ENCODE measurements around the gene FOXO4.
"Not testable (repeated sequence)": the region's sequence is repeated elsewhere in the genome, so short reads cannot be mapped to it uniquely, and the experiment has no call there.

Gene FOXO4

DNA sequence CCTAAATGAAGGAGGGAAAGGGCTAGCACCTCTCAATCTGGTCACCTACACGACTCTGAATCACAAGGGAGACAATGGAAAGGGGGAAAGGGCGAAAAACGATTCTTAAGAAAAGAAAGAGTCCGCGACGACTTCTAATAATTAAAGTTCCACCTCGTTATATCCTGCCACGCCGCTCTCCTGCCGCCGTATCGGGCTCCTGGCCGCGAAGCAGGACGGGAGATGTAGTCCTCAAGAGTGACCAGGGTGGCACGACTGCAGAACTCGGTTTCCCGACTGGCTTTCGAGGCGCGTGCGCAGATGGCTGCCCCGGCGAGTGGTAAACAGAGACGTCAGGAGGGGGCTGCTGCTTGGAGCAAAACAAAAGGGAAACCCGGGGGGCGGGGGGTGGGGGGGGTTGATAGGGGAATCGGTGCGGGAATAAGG is at the start of gene FOXO4:
TSS of gene FOXO4 (plus strand) at position 297 of the 426 bp plus-strand sequence. CDS start 678 bp downstream, outside the sequence.
- peak; percentile 93 for DNase-seq

DNA sequence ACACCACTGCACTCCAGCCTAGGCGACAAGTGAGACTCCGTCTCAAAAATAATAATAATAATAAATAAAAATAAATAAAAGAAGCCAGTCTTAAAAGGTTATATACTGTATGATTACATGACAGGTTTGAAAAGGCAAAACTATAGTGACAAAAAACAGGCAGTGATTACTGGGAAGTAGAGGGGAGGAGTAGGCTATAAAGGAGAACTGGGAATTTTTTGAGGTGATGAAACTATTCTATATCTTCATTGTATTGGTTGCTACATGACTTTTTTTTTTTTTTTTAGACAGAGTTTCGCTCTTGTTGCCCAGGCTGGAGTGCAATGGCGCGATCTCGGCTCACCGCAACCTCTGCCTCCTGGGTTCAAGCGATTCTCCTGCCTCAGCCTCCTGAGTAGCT is 47.8 kb upstream of the FOXO4 start:
- DNase-seq, result not testable (repeated sequence)

DNA sequence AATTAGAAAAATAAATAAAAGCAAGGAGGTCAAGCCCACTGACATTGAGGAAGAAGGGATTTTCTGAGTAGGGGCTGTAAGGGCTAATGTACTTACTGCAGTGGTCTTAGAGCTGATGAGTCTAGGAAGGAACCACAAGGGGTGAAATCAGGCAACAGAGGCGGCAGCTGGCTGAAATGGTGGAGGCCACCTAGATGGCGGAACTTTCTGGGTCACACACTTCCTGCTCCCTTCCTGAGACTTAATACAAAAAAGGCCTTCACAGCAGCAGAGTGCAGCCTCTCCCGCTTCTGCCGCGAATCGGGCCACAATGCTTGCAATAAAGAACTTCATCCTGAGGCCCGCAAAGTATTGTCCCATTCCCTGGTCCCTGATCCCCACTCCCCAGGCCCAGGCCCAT is 42.9 kb upstream of the FOXO4 start:
- no peak for DNase-seq

DNA sequence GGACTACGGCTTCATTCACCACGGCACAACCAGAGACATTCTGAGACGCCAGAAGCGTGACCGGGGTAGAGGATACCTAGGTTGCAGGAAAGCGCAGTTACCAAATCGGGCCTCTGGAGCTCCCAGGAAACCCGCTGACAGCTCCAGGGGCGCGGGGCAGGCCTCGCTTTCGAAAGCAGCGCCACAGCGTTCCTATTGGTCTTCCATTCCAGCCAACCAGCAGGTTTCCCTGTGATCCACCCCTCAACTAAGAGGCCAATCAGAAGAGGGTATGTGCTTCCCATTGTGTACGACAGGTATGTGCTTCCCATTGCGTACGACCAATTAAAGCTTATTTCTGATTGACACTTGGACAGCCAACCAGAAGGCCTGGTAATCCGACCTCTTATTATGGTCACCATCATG is 42.4 kb upstream of the FOXO4 start:
- peak; percentile 31 for DNase-seq

- no peak for DNase-seq
Observed at GRCh38 chrX:71056867-71057266, 38.8 kb upstream of the FOXO4 start.

GRCh38 chrX:71057848-71058530 is 37.7 kb upstream of the FOXO4 start:
- DNase-seq, result no peak

GRCh38 chrX:71060127-71060526 is 35.5 kb upstream of the FOXO4 start:
- no peak for DNase-seq

DNA sequence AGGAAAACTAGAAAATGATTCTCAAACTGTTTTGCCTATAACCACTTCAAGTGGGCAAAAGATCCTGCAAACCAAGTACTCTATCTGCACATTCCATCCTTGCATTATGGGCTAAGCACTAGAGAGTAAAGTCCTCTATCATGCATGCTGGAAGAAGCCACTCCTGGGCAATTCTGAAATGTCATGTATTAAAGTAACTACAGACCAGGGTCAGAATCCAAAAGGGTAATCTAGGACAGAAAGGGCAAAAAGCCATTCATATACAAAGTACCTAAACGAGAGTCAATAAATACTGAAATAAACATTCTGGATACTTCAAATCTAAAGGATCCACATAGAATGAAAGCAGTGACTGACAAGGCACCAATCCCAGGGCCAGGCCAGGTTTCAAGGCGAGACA is 28.6 kb upstream of the FOXO4 start:
- DNase-seq, result no peak

- no peak for DNase-seq
Observed at GRCh38 chrX:71067712-71068043, 28.0 kb upstream of the FOXO4 start.

DNA sequence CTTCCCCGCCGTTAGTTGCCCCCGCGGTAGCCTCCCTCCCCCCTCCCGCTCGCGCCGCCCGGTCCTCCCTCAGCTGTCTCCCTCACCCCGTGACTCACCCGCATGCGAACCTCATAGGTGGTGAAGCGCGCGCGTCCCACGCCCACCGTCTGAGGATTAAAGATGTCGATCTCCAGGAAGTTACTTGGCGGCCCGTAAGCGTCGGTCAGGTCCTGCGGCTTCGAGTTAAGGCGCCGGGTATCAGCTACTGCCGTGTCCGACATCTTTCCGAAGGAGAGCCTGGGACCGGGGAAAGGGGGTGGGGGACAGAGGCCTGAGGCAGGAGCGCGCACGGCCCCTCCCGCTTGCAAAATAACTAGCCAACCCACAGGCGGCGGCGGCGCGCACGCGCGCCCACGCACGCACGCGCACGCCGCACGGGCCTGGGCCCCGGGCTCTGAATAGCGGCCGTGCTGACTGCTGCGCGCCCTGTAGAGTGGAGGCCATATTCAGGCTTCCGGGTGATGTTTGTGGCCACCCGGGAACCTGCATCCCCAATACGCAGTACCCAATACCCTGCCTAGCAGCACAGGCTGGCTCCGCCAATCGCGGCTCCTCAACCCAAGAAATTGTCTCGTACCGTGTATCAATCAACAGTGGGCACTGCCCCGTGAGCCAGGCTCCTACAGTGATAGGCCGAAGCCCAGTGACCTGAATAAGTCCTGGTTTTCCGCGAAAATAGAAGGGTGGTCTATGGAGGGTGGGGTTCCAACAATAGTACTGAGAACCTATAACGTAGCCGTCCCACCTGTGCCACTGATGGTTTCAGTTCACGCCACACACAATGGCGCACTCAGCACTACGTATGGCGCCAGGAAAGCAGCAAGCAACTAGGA is 27.4 kb upstream of the FOXO4 start, which contains the start of gene SNX12:
TSS of gene SNX12 (minus strand) at position 291 of the 875 bp plus-strand sequence. CDS start at position 263, 28 bp downstream.
- DNase-seq, result peak; percentile 95

DNA sequence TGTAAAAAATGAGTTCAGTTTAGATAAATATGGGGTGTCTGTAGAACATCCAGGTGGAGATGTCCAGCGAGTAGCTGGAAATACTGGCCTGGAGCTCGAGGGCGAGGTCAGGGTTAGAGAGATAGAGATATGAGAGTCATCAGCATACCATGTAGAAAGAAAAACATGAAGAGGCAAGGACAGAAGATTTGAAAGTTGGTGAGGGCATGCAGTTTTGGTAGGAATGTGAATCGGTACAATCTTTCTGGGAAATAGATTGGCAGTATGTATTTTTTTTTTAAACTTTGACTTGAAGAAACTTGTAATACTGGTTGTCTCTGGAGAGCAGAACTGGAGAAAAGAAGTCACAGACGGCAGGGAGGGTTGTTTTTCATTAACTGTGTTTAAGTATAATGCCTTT is 25.1 kb upstream of the FOXO4 start:
- DNase-seq, result no peak

GRCh38 chrX:71081330-71082123 is 14.1 kb upstream of the FOXO4 start:
- DNase-seq, result no peak

DNA sequence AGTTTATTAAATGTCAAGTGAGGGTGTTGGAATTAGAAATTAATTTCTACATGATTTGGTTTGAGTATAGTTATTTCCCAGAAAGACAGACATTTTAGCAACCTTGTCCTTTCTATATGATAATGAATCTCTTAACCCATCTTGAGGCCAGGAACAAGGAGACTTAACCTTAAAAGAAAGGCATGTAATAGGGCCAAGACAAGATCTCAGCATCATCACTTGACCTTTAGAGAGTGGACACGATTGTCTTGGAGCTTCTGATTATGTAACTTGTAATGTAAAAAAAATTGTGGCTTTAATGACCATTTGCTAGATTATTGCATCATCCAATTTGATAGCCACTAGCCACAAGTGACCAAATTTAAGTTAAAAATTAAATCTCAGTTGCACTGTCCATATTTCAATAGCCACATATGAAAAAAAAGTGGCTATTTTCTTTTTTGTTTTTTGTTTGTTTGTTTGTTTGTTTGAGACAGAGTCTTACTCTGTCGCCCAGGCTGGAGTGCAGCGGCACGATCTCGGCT is 13.5 kb upstream of the FOXO4 start:
- no peak for DNase-seq

GRCh38 chrX:71082822-71083221 is 12.8 kb upstream of the FOXO4 start:
- DNase-seq, result no peak

DNA sequence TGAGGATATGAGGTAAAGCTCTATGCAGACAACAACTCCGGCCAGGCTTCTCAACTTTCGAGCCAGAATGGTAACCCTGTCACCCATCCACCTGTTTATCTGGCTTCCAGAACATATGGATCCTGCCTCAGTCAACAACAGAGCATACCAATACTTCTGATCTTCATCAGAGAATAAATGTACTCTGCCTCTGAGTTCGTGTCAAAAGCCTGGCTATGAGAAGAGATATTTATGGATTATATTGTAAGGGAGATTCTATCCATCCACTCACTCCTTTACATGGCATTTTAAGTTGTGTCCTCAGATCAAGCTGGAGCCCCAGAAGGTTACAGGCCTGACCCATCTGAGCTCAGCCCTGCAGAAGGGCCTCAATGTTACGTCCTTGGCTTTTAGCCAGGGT is 9.8 kb upstream of the FOXO4 start:
- no peak for DNase-seq

DNA sequence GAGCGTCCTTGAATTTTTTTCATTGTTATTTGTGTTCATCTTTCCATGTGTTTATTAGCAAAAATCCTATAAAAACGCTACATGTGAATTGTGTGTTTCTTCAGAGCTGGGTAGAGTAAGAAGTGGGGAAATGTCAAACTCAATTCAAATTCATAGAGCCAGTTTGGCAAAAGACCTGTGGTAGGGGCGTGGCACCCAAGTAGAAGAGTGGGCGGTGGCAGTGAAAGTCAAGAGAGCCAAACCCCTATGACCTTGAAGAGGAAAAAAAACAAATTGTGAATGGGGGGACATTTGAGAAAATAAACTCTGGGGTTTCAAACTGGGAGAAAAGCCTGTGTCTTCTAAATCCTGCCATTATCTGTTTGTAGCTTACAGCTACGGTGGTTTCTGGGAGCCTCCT is 4.4 kb upstream of the FOXO4 start:
- DNase-seq, result no peak

DNA sequence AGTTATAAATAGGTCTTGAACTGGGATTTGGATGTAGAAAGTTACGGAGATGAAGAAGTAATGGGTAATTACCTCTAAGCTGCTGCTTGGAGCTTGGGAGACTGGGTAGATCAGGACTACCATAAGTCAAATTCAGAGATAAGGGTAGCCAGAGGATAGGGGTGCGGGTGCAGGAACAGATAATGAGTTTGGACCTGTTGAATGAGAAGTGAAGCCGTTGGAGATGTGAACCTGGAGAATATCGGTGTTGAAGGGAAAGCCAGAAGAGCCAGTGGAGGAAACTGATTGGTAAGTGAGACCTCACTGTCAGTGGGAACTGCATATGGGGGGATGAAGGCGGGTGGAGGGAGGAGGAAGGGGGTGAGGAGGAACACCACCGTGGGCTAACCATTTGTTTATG is 618 bp upstream of the FOXO4 start:
- no peak for DNase-seq

- peak; percentile 83 for DNase-seq
Observed at GRCh38 chrX:71095981-71096759, 519 bp downstream of the FOXO4 start.

DNA sequence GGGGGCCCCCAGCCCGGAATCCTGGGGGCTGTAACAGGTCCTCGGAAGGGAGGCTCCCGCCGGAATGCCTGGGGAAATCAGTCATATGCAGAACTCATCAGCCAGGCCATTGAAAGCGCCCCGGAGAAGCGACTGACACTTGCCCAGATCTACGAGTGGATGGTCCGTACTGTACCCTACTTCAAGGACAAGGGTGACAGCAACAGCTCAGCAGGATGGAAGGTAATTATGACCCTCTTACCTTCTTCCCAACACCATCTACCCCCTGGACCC is 1.0 kb downstream of the FOXO4 start:
- DNase-seq, result no peak

DNA sequence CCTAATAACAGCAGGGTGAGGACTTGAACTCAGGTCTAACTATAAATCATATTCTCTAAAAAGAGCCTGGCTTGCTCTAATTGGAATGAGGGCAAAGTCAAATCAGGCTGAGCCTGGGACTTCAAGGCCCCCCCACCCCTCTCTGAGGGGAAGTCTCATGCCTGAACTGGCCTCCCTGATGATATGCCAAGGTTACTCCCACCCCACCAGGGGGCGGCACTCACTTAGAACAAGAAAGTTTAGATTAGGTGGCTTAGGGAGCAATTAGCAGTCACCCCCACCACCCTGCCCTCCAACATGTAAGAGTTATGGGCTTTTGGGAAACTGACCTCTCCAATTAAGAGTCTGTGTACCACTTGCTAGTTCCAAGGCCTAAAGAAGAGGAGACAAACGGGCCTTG is 2.7 kb downstream of the FOXO4 start:
- DNase-seq, result peak; percentile 83

DNA sequence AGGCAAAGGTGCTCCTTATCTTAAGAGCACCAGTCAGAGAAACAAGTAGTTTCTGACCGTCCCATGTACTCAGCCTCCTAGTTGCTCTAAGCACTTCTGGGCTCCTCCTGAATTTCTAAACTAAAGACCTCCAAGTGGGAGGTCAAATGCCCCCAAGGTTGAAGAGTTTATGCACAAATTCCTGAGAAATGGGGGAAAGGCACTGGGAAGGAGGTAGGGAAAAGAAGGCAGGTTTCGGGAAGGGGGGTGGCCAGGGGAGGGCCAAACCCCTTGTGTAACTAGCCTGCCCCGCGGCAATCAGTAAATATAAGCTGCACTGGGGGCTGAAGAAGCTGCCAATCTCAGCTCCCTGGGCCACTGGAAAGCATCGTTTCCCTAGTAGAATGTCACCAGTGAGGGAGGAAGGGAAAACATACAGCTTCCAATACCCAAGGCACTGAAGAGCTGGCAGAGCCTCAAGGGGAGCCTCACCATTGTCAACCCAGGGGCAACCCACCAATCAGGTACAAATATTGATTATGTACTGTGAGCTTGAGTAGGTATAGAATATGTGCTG is 3.4 kb downstream of the FOXO4 start:
- no peak for DNase-seq

DNA sequence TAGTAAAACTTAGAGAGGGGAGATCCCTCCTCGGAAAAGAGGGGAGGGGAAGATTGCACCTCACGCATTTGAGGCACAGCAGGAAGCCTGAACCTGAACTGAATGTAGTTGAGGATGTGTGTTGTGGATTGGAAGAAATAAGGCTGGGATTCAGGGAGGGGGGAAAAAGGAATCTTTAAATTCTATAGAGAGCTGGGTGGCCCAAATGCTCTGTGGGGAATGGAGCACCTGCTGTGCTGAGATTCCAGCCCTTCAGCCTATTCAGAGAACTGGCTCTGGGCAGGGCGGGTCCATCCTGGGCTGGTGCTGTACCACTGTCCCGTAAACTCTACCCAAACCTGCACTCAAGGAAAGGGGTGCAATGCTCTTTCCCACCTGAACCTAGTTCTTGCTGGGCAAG is 4.1 kb downstream of the FOXO4 start:
- DNase-seq, result no peak
